ENCODE data around the gene FALEC. TPM values are rescaled to one million over a fixed set of nuclear protein-coding genes. Genes with fewer than 3 reads are reported as not detected.

The FALEC gene
- polyA plus RNA-seq, 4 donors = 0.43 to 1.1 (median 0.49) TPM

GRCh38 chr1:150511551-150511950 lies 4.0 kb upstream of the FALEC start:
- DNase-seq (ENCODE audit: low read depth in 4 of 4, low spot score in 3 of 4) = no peak

- DNase-seq (ENCODE audit: low read depth in 4 of 4, low spot score in 3 of 4) = no peak
Observed at GRCh38 chr1:150511985-150512660, 3.4 kb upstream of the FALEC start.

- no peak for DNase-seq (ENCODE audit: low read depth in 4 of 4, low spot score in 3 of 4)
Observed at GRCh38 chr1:150512846-150513245, 2.7 kb upstream of the FALEC start.

DNA sequence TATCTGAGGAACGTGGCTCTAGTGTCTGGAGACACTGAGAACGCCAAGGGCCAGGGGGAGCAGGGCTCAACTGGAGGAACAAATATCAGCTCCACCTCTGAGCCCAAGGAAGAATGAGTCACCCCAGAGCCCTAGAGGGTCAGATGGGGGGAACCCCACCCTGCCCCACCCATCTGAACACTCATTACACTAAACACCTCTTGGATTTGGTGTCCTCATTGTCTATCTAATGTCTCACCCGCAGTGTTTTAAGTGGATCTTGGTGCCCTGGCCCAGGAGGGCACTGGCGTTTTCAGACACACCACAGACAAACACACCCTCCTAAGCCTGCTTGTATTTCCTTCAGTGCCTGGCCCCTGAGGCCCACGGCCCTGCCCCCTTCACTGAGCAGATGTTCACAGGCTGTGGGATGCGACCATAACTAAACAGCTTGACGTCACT lies 2.2 kb upstream of the FALEC start:
- DNase-seq (ENCODE audit: low read depth in 4 of 4, low spot score in 3 of 4) = no peak

DNA sequence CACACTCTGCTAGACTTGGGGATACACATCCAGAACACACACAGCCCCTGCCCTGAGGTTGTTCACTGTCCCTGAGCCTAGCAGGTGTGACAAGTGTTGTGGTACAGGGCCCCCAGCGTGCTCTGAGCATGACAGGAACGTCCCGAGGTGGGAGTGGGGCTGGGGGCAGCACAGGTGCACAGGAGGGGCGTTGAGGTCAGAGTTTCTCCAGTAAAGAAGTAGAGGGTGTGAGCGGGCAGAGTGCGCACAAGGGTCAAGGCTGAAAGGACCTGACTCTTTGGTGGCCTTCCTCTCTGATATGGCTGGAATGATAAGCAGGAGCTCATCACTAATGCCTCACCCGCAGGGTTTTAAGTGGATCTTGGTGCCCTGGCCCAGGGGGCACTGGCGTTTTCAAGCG lies 1.3 kb upstream of the FALEC start:
- no peak for DNase-seq (ENCODE audit: low read depth in 4 of 4, low spot score in 3 of 4)

DNA sequence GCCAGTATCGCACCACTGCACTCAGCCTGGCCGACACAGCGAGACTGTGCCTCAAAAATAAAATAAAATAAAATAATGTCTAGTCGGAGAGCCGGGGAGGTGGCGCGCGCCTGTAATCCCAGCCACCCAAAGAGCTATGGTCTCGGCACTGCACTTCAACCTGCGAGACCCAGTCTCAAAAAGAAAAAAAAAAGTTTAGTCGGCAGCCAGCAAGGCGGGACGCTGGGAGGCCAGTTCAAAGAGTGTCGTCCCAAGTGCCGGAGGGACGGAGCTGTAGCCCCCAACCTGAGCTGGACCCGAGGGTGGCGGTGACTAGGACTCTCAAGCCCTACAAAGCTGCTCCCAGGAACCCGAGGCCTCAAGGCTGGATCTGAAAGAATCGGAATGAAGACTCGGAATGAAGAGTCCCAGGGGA lies 632 bp upstream of the FALEC start:
- DNase-seq (ENCODE audit: low read depth in 4 of 4, low spot score in 3 of 4) = no peak

GRCh38 chr1:150516050-150516591 lies 569 bp downstream of the FALEC start:
- no peak for DNase-seq (ENCODE audit: low read depth in 4 of 4, low spot score in 3 of 4)

DNA sequence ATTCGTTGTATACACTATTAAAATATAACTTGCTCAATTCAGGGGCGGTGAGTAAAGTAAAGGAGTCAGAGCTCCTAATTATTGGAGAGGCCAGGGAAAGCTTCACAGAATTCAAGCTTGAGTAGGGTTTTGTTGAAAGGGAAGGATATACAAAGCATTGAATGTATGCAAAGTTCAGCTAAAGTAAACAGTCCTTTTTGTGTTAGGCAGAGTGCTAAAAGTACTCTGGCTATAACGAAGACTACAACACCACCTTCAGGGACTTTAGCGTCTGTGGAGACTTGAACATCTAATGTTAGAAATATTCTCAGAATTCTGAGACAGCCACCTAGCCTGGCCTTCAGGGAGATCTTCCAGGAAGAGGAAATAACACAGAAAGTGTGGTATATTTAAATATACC lies 1.1 kb downstream of the FALEC start:
- no peak for DNase-seq (ENCODE audit: low read depth in 4 of 4, low spot score in 3 of 4)

DNA sequence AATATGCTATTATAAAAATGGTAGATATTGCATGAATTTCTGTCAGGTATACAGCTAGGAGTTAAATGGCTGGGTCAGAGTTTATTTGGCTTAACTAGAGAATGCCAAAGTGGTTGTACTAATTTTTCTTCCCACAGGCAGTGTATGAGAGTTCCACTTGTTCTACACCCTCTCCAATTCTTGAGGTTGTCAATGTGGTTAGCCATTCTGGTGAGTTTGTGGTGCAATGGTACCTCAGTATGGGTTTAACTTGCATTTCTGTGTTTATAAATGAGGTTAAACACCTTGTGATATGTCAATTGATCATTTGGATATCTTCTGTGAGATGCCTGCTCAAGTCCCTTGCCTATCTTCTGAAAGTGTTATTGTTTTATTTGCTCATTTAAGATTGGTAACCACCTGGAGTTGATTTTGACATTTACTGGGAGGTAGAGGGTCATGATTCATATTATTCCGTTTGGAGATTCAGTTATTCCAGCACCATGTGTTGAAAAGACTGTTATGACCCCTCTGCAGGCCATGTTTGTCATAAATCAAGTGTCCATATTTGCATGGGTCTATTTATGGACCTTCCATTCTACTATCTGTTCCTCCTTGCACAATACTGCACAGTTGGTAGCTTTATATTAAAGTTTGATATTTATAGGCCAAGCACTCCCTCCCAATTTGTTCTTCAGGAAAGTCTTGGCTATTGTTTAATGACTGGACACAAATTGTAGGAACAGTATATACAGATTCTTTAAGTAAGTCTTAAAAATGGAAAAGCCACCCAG lies 5.8 kb downstream of the FALEC start:
- no peak for DNase-seq (ENCODE audit: low read depth in 4 of 4, low spot score in 3 of 4)

DNA sequence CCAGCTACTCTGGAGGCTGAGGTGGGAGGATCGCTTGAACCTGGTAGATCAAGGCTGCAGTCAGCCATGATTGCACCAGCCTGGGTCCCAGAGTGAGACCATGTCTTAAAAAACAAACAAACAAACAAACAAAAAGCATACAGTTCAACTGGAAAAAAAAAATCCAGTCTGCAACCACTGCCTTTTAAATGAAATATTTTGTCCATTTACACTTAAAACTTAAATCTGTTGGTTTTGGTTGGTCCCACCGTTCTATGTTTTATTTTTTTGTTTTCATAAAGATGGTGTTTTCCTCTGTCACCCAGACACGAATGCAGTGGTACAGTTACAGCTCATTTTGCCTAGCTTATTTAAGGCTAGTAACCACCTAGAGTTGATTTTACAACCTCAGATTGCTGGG lies 9.8 kb downstream of the FALEC start:
- DNase-seq (ENCODE audit: low read depth in 4 of 4, low spot score in 3 of 4) = no peak

DNA sequence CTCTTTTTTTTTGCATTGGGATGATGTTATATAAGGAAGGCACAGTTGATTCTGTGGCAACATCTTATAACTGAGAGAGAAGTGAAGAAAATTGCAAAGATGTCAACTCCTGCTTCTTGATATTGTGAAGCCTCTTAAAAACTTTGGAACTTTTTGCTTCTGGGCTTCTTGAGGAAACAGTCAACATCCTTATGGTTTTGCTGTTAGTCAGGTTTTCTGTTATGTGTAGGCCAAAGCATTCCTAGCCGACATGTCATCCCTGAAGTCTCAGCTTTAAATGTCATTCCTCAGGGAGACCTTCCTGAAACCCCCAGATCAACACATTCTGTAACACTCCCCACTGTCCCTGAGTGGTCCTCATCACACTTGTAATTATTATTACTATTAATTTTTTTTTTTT lies 12.6 kb downstream of the FALEC start:
- no peak for DNase-seq (ENCODE audit: low read depth in 4 of 4, low spot score in 3 of 4)

DNA sequence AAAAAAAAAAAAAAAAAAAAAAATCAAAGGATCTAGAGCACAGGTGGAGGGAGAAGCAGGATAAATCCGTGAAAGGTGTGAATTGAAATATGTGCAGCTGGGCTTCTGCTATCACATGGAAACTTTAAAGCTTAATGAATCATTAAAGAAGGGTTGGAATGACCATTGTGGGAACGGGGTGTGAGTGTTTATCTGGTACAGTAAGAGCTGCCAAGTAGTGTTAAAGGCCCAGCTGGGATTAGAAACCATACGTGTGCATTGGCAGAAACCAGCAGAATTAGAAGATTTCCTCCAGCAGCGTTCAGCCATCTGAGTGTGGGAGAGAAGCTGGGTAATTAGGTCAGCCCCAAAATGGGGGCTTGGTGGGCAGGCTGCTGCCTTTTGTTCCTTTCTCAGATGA lies 13.5 kb downstream of the FALEC start:
- DNase-seq (ENCODE audit: low read depth in 4 of 4, low spot score in 3 of 4) = no peak

GRCh38 chr1:150530491-150531159 lies 15.1 kb downstream of the FALEC start:
- DNase-seq (ENCODE audit: low read depth in 4 of 4, low spot score in 3 of 4) = no peak

- no peak for DNase-seq (ENCODE audit: low read depth in 4 of 4, low spot score in 3 of 4)
Observed at GRCh38 chr1:150532860-150533259, 17.3 kb downstream of the FALEC start.

DNA sequence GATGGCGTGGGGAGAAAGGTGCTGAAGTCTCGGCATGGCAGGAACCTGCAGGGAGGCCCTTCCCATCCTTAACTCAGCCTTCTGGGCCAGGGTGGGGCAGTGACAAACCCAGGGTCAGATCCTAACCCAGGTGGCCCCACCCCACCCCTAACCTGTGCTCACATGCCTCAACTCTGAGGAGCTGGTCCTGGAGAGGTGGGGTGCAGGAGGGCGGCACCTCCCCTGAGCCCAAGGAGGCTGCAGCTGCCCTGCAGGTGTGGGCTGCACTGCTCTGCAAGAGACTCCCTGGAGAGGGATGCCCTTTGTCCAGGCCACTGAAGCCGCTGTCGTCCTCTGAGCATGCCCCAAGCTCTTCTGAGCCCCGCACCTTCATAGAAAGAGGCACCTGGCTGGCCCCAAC lies 18.4 kb downstream of the FALEC start:
- no peak for DNase-seq (ENCODE audit: low read depth in 4 of 4, low spot score in 3 of 4)

DNA sequence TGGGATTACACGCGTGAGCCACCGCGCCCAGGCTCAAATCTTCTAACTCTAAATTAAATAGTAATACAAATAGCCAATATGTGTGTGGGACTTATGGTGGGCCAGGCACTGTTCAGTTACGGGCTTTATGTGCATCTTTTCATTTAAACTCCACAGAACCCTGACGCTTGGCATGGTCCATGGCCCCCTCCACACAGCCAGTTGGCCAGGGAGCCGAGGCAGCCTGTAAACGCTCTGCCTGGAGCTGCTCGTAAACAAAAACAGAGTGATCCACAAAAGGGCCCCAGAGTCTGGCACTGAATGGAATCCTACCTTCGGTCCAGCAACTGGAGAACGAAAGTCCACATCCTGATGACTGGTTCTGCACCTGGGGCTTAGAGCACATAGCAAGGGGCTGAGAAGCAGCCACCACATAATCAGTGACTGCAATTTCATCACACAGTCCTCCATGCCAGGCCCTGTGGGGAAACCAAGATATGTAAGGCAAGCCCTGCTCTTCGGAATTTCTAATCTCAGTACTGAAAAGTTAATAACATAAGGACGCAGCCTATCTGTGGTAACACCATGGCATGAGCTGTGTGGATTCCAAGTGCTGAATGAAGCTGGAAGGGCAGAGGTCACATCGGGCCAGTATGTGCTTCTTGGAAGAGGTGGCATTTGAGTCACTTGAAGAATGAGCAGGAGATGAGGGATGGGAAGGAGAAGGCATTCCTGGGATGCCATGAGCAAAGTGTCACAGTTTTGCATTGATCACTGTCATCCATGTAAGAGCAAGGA lies 20.1 kb downstream of the FALEC start:
- no peak for DNase-seq (ENCODE audit: low read depth in 4 of 4, low spot score in 3 of 4)

DNA sequence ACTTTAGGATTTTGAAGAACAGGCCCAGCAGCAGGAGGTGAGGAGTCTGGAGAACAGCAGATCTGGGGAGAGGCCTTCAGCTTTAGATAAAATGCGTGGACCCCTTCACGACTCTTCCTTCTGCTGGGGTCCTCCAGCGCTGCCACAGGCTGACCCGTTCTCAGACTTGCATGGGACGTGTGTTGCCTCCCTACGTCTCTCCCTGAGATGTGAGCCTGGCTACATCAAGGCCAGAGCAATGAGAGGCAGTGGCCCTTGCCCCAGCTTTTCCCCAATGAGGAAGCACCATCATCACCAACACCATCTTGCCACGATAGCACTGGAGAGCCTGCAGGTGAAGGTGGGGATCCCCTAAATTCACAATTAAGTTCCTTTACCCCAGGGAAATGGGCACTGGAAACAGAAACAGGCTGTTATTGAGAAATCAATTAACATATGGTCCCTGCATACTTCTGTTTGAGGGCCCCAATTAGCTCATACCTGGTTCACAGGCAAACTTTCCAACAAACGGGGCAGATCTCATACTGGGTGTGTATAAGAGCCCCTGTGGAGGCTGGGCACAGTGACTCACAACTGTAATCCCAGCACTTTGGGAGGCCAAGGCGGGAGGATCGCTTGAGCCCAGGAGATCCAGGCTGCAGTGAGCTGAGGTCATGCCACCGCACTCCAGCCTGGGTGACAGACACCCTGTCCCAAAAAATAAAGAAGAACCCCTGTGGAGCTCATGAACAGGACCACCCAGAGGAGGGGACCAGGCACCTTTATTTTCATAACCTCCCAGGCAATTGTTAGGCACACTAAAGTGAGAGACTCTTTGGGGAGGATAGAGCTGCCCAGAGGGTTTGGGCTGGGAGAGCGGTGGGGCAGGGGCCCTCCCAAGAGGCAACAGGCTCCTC lies 21.5 kb downstream of the FALEC start:
- no peak for DNase-seq (ENCODE audit: low read depth in 4 of 4, low spot score in 3 of 4)

GRCh38 chr1:150537732-150538684 lies 22.5 kb downstream of the FALEC start:
- no peak for DNase-seq (ENCODE audit: low read depth in 4 of 4, low spot score in 3 of 4)
